ENCODE measurements around the gene SUPT3H. TPM values are rescaled to one million over a fixed set of nuclear protein-coding genes. Genes with fewer than 3 reads are reported as not detected.

SUPT3H gene
- total RNA-seq, 6 experiments from 2014 or later = 5.6 to 8.2 (median 6.5) TPM

DNA sequence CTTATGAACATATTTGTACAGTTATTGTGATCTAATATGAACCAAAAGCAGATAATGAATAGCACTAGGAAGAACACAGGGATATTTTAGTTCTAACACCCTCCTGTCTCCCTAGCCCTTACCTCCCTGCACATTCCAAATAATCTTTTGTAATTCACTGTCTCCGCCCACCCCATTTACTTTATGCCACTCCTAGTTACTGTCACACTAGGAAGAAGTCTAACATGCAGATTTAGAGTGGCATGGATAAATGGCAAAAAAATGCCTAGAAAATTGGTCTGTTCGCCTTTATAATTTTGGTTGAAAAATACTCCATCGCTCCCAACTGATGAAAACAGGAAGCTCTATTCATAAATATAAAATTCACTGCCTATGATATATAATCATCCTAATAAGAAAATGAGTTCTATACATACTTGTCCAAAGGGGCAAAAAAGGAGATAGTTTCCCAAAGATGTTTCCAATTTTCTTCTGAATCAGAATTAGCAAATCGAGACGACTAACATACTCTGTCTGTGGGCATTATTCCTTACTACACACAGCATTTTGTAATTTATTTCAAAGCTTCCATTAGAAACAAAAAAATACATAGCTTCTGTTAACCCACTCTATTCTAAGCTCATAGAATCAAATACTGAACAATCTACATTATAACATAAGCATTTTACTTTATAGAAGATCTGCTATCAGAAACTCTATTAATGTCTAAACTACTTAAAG is 50.9 kb downstream of the SUPT3H start:
- H3K27ac Mint-ChIP-seq = no peak overlapping the region
- no peaks in the 10 kb centered on the region for H3K27me3 Mint-ChIP-seq (ENCODE audit: insufficient read depth)
- H3K4me3 Mint-ChIP-seq = no peak overlapping the region
- TF ChIP-seq, protein P1, sequence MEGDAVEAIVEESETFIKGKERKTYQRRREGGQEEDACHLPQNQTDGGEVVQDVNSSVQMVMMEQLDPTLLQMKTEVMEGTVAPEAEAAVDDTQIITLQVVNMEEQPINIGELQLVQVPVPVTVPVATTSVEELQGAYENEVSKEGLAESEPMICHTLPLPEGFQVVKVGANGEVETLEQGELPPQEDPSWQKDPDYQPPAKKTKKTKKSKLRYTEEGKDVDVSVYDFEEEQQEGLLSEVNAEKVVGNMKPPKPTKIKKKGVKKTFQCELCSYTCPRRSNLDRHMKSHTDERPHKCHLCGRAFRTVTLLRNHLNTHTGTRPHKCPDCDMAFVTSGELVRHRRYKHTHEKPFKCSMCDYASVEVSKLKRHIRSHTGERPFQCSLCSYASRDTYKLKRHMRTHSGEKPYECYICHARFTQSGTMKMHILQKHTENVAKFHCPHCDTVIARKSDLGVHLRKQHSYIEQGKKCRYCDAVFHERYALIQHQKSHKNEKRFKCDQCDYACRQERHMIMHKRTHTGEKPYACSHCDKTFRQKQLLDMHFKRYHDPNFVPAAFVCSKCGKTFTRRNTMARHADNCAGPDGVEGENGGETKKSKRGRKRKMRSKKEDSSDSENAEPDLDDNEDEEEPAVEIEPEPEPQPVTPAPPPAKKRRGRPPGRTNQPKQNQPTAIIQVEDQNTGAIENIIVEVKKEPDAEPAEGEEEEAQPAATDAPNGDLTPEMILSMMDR (IDR thresholded peaks at IDR 0.05) = no peak
- H3K9me3 Mint-ChIP-seq = no peaks in the 10 kb centered on the region
- H3K4me1 Mint-ChIP-seq (ENCODE audit: low read depth) = peaks cover 22% of the 10 kb centered on the region
- no peaks in the 10 kb centered on the region for H3K36me3 Mint-ChIP-seq (ENCODE audit: low read depth)
- no peak for DNase-seq

- Mint-ChIP-seq H3K4me3 (no peak overlapping the region), H3K27me3 (ENCODE audit: insufficient read depth) (no peaks in the 10 kb centered on the region), H3K9me3 (no peaks in the 10 kb centered on the region), H3K27ac (no peak overlapping the region), H3K4me1 (ENCODE audit: low read depth) (peaks cover 15% of the 10 kb centered on the region), H3K36me3 (ENCODE audit: low read depth) (no peaks in the 10 kb centered on the region)
- DNase-seq = no peak
- TF ChIP-seq, protein P1 (IDR thresholded peaks at IDR 0.05) = no peak
Observed at GRCh38 chr6:45323656-45324224, 54.0 kb downstream of the SUPT3H start.

DNA sequence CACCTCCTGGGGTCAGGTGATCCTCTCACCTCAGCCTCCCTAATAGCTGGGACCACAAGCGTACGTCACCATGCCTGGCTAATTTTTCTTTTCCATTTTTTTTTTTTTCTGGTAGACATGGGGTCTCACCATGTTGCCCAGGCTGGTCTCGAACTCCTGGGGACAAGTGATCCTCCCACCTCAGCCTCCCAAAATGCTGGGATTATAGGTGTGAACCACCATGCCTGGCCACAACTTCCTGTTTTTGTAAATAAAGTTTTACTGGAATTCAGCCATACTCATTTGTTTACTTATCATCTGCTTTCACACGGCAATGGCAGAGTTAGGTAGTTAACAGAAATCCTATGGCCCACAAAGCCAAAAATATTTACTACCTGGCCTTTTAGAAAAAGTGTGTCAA is 57.4 kb downstream of the SUPT3H start:
- H3K36me3 Mint-ChIP-seq (ENCODE audit: low read depth) = peaks cover 6% of the 10 kb centered on the region; the same call in 1 of the 2 replicates
- TF ChIP-seq, protein P1 (IDR thresholded peaks at IDR 0.05) = no peak
- DNase-seq = no peak
- no peaks in the 10 kb centered on the region for H3K4me1 Mint-ChIP-seq (ENCODE audit: low read depth)
- no peaks in the 10 kb centered on the region for H3K9me3 Mint-ChIP-seq
- no peak overlapping the region for H3K4me3 Mint-ChIP-seq
- no peaks in the 10 kb centered on the region for H3K27me3 Mint-ChIP-seq (ENCODE audit: insufficient read depth)
- H3K27ac Mint-ChIP-seq = no peak overlapping the region

GRCh38 chr6:45314146-45314545 is 63.6 kb downstream of the SUPT3H start:
- peaks cover 6% of the 10 kb centered on the region; the same call in 1 of the 2 replicates for H3K36me3 Mint-ChIP-seq (ENCODE audit: low read depth)
- no peaks in the 10 kb centered on the region for H3K4me1 Mint-ChIP-seq (ENCODE audit: low read depth)
- H3K9me3 Mint-ChIP-seq = no peaks in the 10 kb centered on the region
- TF ChIP-seq, protein P1 (IDR thresholded peaks at IDR 0.05) = no peak
- H3K4me3 Mint-ChIP-seq = no peak overlapping the region
- no peaks in the 10 kb centered on the region for H3K27me3 Mint-ChIP-seq (ENCODE audit: insufficient read depth)
- no peak overlapping the region for H3K27ac Mint-ChIP-seq
- no peak for DNase-seq

DNA sequence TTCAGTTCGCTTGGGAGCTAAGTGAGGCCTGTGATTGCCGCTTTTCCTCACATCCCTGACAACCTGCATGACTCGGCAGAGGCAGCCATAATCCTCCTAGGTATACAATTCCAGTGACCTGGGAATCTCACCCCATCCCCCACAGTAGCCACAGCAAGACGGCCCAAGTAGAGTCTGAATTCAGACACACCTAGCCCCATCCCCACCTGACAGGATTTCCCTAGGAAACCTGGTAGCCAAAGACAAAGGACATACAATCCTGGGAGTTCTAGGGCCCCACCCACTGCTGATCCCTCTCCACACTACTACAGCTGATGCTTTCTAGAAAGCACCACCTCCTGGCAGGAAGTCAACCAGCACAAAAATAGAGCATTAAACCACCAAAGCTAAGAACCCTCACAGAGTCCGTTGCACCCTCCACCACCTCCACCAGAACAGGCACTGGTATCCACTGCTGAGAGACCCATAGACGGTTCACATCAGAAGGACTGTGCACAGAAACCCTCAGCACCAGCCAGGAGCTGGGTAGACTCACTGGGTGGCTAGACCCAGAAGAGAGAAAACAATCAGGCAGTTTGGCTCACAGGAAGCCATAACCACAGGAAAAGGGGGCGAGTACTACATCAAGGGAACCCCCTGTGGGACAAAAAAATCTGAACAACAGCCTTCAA is 67.5 kb downstream of the SUPT3H start:
- TF ChIP-seq, protein P1 (IDR thresholded peaks at IDR 0.05) = no peak
- no peak overlapping the region for H3K27ac Mint-ChIP-seq
- no peak for DNase-seq
- peaks cover 3% of the 10 kb centered on the region; the same call in 1 of the 2 replicates for H3K9me3 Mint-ChIP-seq
- H3K27me3 Mint-ChIP-seq (ENCODE audit: insufficient read depth) = no peaks in the 10 kb centered on the region
- no peak overlapping the region for H3K4me3 Mint-ChIP-seq
- peaks cover 15% of the 10 kb centered on the region for H3K36me3 Mint-ChIP-seq (ENCODE audit: low read depth)
- H3K4me1 Mint-ChIP-seq (ENCODE audit: low read depth) = peaks cover 6% of the 10 kb centered on the region; the same call in 1 of the 2 replicates
